ENCODE measurements around the gene MUL1. TPM values are rescaled to one million over a fixed set of nuclear protein-coding genes. Genes with fewer than 3 reads are reported as not detected.

MUL1 gene
- total and polyA plus RNA-seq, 2 of the 8 experiments (the other 6 are each of a cell fraction or from before 2014, with no cell fraction given) = 16.4 to 20.8 TPM

- TF ChIP-seq HDAC2 (IDR thresholded peaks at IDR 0.05; ENCODE audit: borderline replicate concordance in 1 of 2, low read depth in 2 of 2, low read length in 2 of 2) = 0 out of 4 replicates have a peak, but pooled peaks of 1 of the 2 experiments have one; percentile 24
- TF ChIP-seq CTCF (IDR thresholded peaks at IDR 0.05; ENCODE audit: control extremely low read depth in 1 of 3, insufficient read depth in 1 of 3, low read depth in 1 of 3, low read length in 3 of 3) = peak; percentile 34 to 45 (median 36)
- TF ChIP-seq, protein P1, sequence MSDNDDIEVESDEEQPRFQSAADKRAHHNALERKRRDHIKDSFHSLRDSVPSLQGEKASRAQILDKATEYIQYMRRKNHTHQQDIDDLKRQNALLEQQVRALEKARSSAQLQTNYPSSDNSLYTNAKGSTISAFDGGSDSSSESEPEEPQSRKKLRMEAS (IDR thresholded peaks at IDR 0.05) = peak; percentile 64
- TF ChIP-seq YY1 (IDR thresholded peaks at IDR 0.05; ENCODE audit: low read depth, low read length) = no peak; the same call in 1 of the 2 replicates
- no peak for TF ChIP-seq JUND (IDR thresholded peaks at IDR 0.05; ENCODE audit: low read length)
- TF ChIP-seq SIX5 (IDR thresholded peaks at IDR 0.05; ENCODE audit: low read depth, low read length) = no peak
Observed at GRCh38 chr1:20483833-20484518, 24.0 kb downstream of the MUL1 start (continued).
